GM12878 (cell line): Measurements from ENCODE around the gene ABCC1. TPM values are rescaled to one million over a fixed set of nuclear protein-coding genes. Genes with fewer than 3 reads are reported as not detected.

Experiments
- ATAC-seq: fragments of 200-7000 bp; cut with Tn5 transposase; 3 replicates; pipeline ENCODE4 v1.9.1; 2020; ENCODE audit warnings: mild to moderate bottlenecking, moderate library complexity
- BruUV-seq: library from RNA; stranded (reverse); fragments of 400-500 nt; replicated peaks from 2 replicates; lab custom pipeline; 2021; lab: Mats Ljungman, UMichigan
- CTCF ChIA-PET: fragments of 300-600 bp; sonication (Branson Sonifier 250); formaldehyde crosslinking; extraction: SDS; loops from one replicate; lab custom pipeline; 2021; ENCODE audit warnings: inconsistent platforms; lab: Yijun Ruan, JAX
- POLR2A ChIA-PET: fragments of 350-600 bp; formaldehyde crosslinking; extraction: SDS; loops from one replicate; lab custom pipeline; 2021; ENCODE audit warnings: inconsistent platforms; lab: Charles Lee
- RAD21 ChIA-PET: fragments of 300-600 bp; sonication (Branson Sonifier 250); formaldehyde crosslinking; loops from one replicate; lab custom pipeline; 2023; ENCODE audit warnings: antibody characterized with exemption; ENCODE audit not compliant: unreplicated experiment; lab: Charles Lee
- SMC1A ChIA-PET: fragments of 300-600 bp; sonication (Branson Sonifier 250); formaldehyde crosslinking; loops from one replicate; lab custom pipeline; 2023; ENCODE audit not compliant: unreplicated experiment, uncharacterized antibody; lab: Charles Lee
- DNase-seq: peaks from one replicate; pipeline ENCODE4 v3.0.0-alpha.2; 2011; ENCODE audit warnings: low read depth, low spot score
- FAIRE-seq: peaks from 3 replicates; lab custom pipeline; 2011; peaks lifted over from hg19 to GRCh38; lab: Jason Lieb, UNC
- H2AFZ ChIP-seq: 2 replicates; pipeline ENCODE4 v1.6.0; 2011; ENCODE audit warnings: low read depth, low read length, control low read depth; ENCODE audit not compliant: control insufficient read depth
- H3K27ac ChIP-seq: 2 replicates; pipeline ENCODE4 v1.5.1; 2011; ENCODE audit warnings: control low read depth; ENCODE audit not compliant: control insufficient read depth, insufficient read depth
- H3K27me3 ChIP-seq, 2 experiments: replicated peaks in 1 of 2; 2 replicates each; pipeline versions ENCODE4 v1.6.0 to v1.6.1; 2011; ENCODE audit warnings: low read length in 1 of 2; ENCODE audit not compliant: control insufficient read depth in 2 of 2, insufficient read depth in 2 of 2
- H3K36me3 ChIP-seq, 2 experiments: 2 replicates each; pipeline ENCODE4 v1.5.1; 2011; ENCODE audit warnings: low read length in 1 of 2; ENCODE audit not compliant: control insufficient read depth in 2 of 2, insufficient read depth in 2 of 2
- H3K4me1 ChIP-seq: 2 replicates; pipeline ENCODE4 v1.6.1; 2011; ENCODE audit warnings: mild to moderate bottlenecking, low read length, moderate library complexity, mixed read lengths; ENCODE audit not compliant: control insufficient read depth, insufficient read depth
- H3K4me2 ChIP-seq: 2 replicates; pipeline ENCODE4 v1.6.0; 2011; ENCODE audit warnings: control low read depth; ENCODE audit not compliant: control insufficient read depth, insufficient read depth
- H3K4me3 ChIP-seq: fragments of 200-600 bp; sonication (generic); 2 replicates; pipeline ENCODE4 v1.5.1; 2016
- H3K79me2 ChIP-seq: 2 replicates; pipeline ENCODE4 v1.6.0; 2011; ENCODE audit warnings: low read length; ENCODE audit not compliant: control insufficient read depth, insufficient read depth
- H3K9ac ChIP-seq: 2 replicates; pipeline ENCODE4 v1.8.0; 2011; ENCODE audit warnings: low read length, control low read depth, mixed read lengths; ENCODE audit not compliant: control insufficient read depth, insufficient read depth
- H3K9me3 ChIP-seq: replicated peaks from 3 replicates; pipeline ENCODE4 v1.5.1; 2011; ENCODE audit warnings: mild to moderate bottlenecking, low read length; ENCODE audit not compliant: control insufficient read depth, insufficient read depth
- H4K20me1 ChIP-seq: 2 replicates; pipeline ENCODE4 v1.6.0; 2011; ENCODE audit not compliant: control insufficient read depth, insufficient read depth
- BCL11A ChIP-seq: IDR thresholded peaks from 2 replicates; pipeline ENCODE4 v1.6.1; 2011; ENCODE audit warnings: low read depth, low read length
- HDAC6 ChIP-seq: fragments of 200-600 bp; sonication (generic); IDR thresholded peaks from one replicate; pipeline ENCODE4 v1.8.0; 2017; ENCODE audit warnings: antibody characterized with exemption; ENCODE audit not compliant: unreplicated experiment
- NBN ChIP-seq: fragments of 450-650 bp; IDR thresholded peaks from 2 replicates; pipeline ENCODE4 v1.6.1; 2016
- SMAD1 ChIP-seq: fragments of 450-650 bp; IDR thresholded peaks from 2 replicates; pipeline ENCODE4 v1.6.1; 2018; ENCODE audit warnings: mild to moderate bottlenecking, low read depth; ENCODE audit not compliant: partially characterized antibody
- TAF1 ChIP-seq: IDR thresholded peaks from 2 replicates; pipeline ENCODE4 v1.6.1; 2011; ENCODE audit warnings: mild to moderate bottlenecking, low read depth, low read length, borderline replicate concordance
- WRNIP1 ChIP-seq: IDR thresholded peaks from 2 replicates; pipeline ENCODE4 v1.6.1; 2011; ENCODE audit warnings: low read depth, low read length, improper control_type of control experiment, borderline replicate concordance
- WGBS: methylation state at CpG from one replicate; pipeline ENCODE4 v1.1.6; 2016; ENCODE audit warnings: low lambda C conversion rate; ENCODE audit not compliant: insufficient replicate concordance, insufficient coverage; ENCODE audit errors: missing lambda C conversion rate; 5-methylcytosine and 5-hydroxymethylcytosine counted together
- in situ Hi-C: fragments of 300-500 bp; cut with MboI; formaldehyde crosslinking; loops from 9 replicates; pipeline ENCODE4 v1.14.3; 2018; ENCODE audit warnings: mixed read lengths
- intact Hi-C: fragments of 100-400 bp; cut with micrococcal nuclease; formaldehyde crosslinking; loops from one replicate; pipeline ENCODE4 v1.14.2; 2022; ENCODE audit not compliant: unreplicated experiment
- polyA plus RNA-seq, 11 experiments: library from polyadenylated mRNA; depleted of rRNA in 4 of 11; unstranded in 6 of 11; stranded (reverse) in 5 of 11; fragments of >200 nt; fragmentation: Nextera tagmentation in 4 of 11; fragmentation: Illumina TruSeq in 1 of 11; extraction: Ambion mirVana in 4 of 11; extraction: Trizol in 1 of 11; gene quantifications; 1 replicate in 1 of 11; 2 replicates in 10 of 11; pipeline versions ENCODE4 v1.2.1 to v1.2.3, GENCODE V29; 2011 to 2016; ENCODE audit warnings: inconsistent platforms in 2 of 11, missing spikeins in 2 of 11, low read depth in 1 of 11
- total RNA-seq, 4 experiments: library from RNA; depleted of rRNA in 3 of 4; stranded (reverse); fragments of >200 nt in 3 of 4; fragmentation: Illumina TruSeq in 1 of 4; extraction: Trizol in 1 of 4; gene quantifications; 2 replicates each; pipeline versions ENCODE4 v1.2.1 to v1.2.3, GENCODE V29; 2013 to 2021
- TF ChIP-seq, protein P1 (sequence below): fragments of 450-650 bp; conservative IDR thresholded peaks from 2 replicates; pipeline ENCODE4 v1.6.1; 2017; ENCODE audit warnings: mild to moderate bottlenecking, moderate library complexity
- TF ChIP-seq, protein P2 (sequence below): IDR thresholded peaks from 2 replicates; pipeline ENCODE4 v1.6.1; 2012; ENCODE audit warnings: mild to moderate bottlenecking, low read depth, low read length

Gene ABCC1
- total and polyA plus RNA-seq, 10 of the 15 experiments (the other 5 are each of a cell fraction or from before 2014, with no cell fraction given): 3.2 to 44.6 (median 14.5) TPM

DNA sequence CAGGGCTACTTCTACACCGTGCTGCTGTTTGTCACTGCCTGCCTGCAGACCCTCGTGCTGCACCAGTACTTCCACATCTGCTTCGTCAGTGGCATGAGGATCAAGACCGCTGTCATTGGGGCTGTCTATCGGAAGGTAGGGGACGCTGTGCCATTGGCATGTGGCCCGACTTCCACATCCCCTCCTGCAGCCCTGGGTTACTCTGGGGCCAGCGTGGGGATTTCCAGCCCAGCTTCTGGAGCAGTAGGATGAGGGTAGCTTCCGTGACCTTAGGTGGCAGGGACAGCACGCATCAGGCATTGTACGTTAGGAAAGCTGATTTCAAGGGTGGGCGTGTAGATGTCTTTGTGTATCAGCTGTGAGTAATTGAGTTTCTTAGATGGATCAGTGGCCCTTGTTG lies 96.5 kb downstream of the ABCC1 start (continued):
- TF ChIP-seq, protein P1, sequence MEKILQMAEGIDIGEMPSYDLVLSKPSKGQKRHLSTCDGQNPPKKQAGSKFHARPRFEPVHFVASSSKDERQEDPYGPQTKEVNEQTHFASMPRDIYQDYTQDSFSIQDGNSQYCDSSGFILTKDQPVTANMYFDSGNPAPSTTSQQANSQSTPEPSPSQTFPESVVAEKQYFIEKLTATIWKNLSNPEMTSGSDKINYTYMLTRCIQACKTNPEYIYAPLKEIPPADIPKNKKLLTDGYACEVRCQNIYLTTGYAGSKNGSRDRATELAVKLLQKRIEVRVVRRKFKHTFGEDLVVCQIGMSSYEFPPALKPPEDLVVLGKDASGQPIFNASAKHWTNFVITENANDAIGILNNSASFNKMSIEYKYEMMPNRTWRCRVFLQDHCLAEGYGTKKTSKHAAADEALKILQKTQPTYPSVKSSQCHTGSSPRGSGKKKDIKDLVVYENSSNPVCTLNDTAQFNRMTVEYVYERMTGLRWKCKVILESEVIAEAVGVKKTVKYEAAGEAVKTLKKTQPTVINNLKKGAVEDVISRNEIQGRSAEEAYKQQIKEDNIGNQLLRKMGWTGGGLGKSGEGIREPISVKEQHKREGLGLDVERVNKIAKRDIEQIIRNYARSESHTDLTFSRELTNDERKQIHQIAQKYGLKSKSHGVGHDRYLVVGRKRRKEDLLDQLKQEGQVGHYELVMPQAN: no peak
- TF ChIP-seq NBN: no peak
- TF ChIP-seq SMAD1: no peak

DNA sequence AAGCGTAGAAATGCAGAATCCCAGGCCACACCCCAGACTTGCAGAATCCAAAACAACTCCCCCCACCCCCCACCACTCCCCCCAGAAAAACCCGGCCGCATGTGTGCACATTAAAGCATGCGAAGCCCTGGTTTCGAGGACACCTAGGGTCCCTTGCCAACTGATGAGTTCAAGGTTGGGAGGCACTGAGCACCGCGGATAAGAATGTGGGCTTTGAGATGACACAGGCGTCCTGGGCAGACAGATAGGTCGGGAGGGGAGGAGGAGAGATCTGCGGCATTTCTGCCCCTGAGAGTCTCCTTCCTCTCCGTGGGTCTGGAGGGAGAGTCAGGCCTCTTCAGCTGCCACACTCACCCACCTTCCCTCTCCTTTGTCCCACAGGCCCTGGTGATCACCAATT lies 98.3 kb downstream of the ABCC1 start:
- DNase-seq: no peak
- ATAC-seq: no peak
- FAIRE-seq: no peak
- H3K4me3 ChIP-seq: no peak overlapping the region
- H3K4me2 ChIP-seq: no peak overlapping the region
- no TSS peak for BruUV-seq
- H4K20me1 ChIP-seq: no peaks in the 10 kb centered on the region
- H3K36me3 ChIP-seq: peaks cover 36 to 44% of the 10 kb centered on the region in 2 experiments
- no peaks in the 10 kb centered on the region for H3K9me3 ChIP-seq
- no peaks in the 10 kb centered on the region for H3K27me3 ChIP-seq
- ChIA-PET SMC1A (no interaction called here), POLR2A (no interaction called here), RAD21 (no interaction called here), CTCF (no interaction called here)
- H3K4me1 ChIP-seq: no peaks in the 10 kb centered on the region
- WGBS: 98% methylated on average over 11 of the region's 11 CpGs
- no peak overlapping the region for H3K27ac ChIP-seq
- in situ Hi-C loops: no loop called here
- no peak overlapping the region for H2AFZ ChIP-seq
- H3K79me2 ChIP-seq: no peaks in the 10 kb centered on the region
- intact Hi-C loops: no loop called here
- TF ChIP-seq TAF1 (no peak), BCL11A (no peak), HDAC6 (no peak), WRNIP1 (no peak)
- TF ChIP-seq, protein P2, sequence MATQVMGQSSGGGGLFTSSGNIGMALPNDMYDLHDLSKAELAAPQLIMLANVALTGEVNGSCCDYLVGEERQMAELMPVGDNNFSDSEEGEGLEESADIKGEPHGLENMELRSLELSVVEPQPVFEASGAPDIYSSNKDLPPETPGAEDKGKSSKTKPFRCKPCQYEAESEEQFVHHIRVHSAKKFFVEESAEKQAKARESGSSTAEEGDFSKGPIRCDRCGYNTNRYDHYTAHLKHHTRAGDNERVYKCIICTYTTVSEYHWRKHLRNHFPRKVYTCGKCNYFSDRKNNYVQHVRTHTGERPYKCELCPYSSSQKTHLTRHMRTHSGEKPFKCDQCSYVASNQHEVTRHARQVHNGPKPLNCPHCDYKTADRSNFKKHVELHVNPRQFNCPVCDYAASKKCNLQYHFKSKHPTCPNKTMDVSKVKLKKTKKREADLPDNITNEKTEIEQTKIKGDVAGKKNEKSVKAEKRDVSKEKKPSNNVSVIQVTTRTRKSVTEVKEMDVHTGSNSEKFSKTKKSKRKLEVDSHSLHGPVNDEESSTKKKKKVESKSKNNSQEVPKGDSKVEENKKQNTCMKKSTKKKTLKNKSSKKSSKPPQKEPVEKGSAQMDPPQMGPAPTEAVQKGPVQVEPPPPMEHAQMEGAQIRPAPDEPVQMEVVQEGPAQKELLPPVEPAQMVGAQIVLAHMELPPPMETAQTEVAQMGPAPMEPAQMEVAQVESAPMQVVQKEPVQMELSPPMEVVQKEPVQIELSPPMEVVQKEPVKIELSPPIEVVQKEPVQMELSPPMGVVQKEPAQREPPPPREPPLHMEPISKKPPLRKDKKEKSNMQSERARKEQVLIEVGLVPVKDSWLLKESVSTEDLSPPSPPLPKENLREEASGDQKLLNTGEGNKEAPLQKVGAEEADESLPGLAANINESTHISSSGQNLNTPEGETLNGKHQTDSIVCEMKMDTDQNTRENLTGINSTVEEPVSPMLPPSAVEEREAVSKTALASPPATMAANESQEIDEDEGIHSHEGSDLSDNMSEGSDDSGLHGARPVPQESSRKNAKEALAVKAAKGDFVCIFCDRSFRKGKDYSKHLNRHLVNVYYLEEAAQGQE: no peak
- no peak overlapping the region for H3K9ac ChIP-seq
